MM.1S (cell line): Measurements from ENCODE around the gene CTRL.

Experiments used
- DNase-seq: peaks from one replicate; pipeline ENCODE4 v3.0.0-alpha.2; 2015
- H2AFZ ChIP-seq: fragments of 300-600 bp; sonication (generic); 2 replicates; pipeline ENCODE4 v1.6.0; 2016; ENCODE audit warnings: antibody characterized with exemption, low read length
- H3F3A ChIP-seq: fragments of 300-600 bp; sonication (generic); 2 replicates; pipeline ENCODE4 v1.6.1; 2016; ENCODE audit warnings: mild to moderate bottlenecking, antibody characterized with exemption, low read length, moderate library complexity, mixed read lengths; ENCODE audit not compliant: insufficient read depth
- H3K27ac ChIP-seq: fragments of 300-600 bp; sonication (generic); 2 replicates; pipeline ENCODE4 v1.5.1; 2016; ENCODE audit warnings: mild to moderate bottlenecking, low read length
- H3K27me3 ChIP-seq: fragments of 300-600 bp; sonication (generic); replicated peaks from 2 replicates; pipeline ENCODE4 v1.6.0; 2016; ENCODE audit warnings: low read length; ENCODE audit not compliant: insufficient read depth
- H3K36me3 ChIP-seq: fragments of 300-600 bp; sonication (generic); replicated peaks from 2 replicates; pipeline ENCODE4 v1.6.1; 2016; ENCODE audit warnings: mild to moderate bottlenecking, low read length, mixed read lengths; ENCODE audit not compliant: insufficient read depth
- H3K4me1 ChIP-seq: fragments of 300-600 bp; sonication (generic); 2 replicates; pipeline ENCODE4 v1.6.1; 2016; ENCODE audit warnings: low read length, mixed read lengths
- H3K4me2 ChIP-seq: fragments of 300-600 bp; sonication (generic); 2 replicates; pipeline ENCODE4 v1.6.0; 2016; ENCODE audit warnings: low read depth, low read length
- H3K4me3 ChIP-seq: fragments of 300-600 bp; sonication (generic); 2 replicates; pipeline ENCODE4 v1.5.1; 2016; ENCODE audit warnings: low read length, mixed read lengths
- H3K79me2 ChIP-seq: fragments of 300-600 bp; sonication (generic); 2 replicates; pipeline ENCODE4 v1.6.1; 2016; ENCODE audit warnings: mixed run types, low read length, mixed read lengths
- H3K9ac ChIP-seq: fragments of 300-600 bp; sonication (generic); 2 replicates; pipeline ENCODE4 v1.6.1; 2016; ENCODE audit warnings: low read length, mixed read lengths
- H3K9me2 ChIP-seq: fragments of 300-600 bp; sonication (generic); replicated peaks from 2 replicates; pipeline ENCODE4 v1.6.1; 2016; ENCODE audit warnings: mild to moderate bottlenecking, low read length, mixed read lengths; ENCODE audit not compliant: insufficient read depth
- H3K9me3 ChIP-seq: fragments of 300-600 bp; sonication (generic); replicated peaks from 2 replicates; pipeline ENCODE4 v1.6.1; 2016; ENCODE audit warnings: mild to moderate bottlenecking, low read length, mixed read lengths; ENCODE audit not compliant: insufficient read depth
- H4K20me1 ChIP-seq: fragments of 300-600 bp; sonication (generic); 2 replicates; pipeline ENCODE4 v1.6.1; 2016; ENCODE audit warnings: mild to moderate bottlenecking, low read length, moderate library complexity, mixed read lengths; ENCODE audit not compliant: insufficient read depth
- CTCF ChIP-seq: fragments of 300-600 bp; sonication (generic); IDR thresholded peaks from 2 replicates; pipeline ENCODE4 v1.5.1; 2016; ENCODE audit warnings: antibody characterized with exemption, low read length, mixed read lengths
- EZH2 ChIP-seq: fragments of 300-600 bp; sonication (generic); optimal IDR thresholded peaks from 2 replicates; pipeline ENCODE3; 2017; ENCODE audit warnings: low read depth, mild to moderate bottlenecking, antibody characterized with exemption, low read length, mixed read lengths
- EZH2phosphoT487 ChIP-seq: fragments of 300-600 bp; sonication (generic); IDR thresholded peaks from 2 replicates; pipeline ENCODE4 v1.6.1; 2018; ENCODE audit warnings: antibody characterized with exemption, low read length

Gene CTRL

DNA sequence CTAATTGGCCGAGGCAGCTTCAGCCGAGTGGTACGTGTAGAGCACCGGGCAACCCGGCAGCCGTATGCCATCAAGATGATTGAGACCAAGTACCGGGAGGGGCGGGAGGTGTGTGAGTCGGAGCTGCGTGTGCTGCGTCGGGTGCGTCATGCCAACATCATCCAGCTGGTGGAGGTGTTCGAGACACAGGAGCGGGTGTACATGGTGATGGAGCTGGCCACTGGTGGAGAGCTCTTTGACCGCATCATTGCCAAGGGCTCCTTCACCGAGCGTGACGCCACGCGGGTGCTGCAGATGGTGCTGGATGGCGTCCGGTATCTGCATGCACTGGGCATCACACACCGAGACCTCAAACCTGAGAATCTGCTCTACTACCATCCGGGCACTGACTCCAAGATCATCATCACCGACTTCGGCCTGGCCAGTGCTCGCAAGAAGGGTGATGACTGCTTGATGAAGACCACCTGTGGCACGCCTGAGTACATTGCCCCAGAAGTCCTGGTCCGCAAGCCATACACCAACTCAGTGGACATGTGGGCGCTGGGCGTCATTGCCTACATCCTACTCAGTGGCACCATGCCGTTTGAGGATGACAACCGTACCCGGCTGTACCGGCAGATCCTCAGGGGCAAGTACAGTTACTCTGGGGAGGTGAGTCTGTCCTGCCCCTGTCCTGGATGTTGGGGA lies 22.5 kb downstream of the CTRL start:
- no peak for TF ChIP-seq EZH2phosphoT487
- TF ChIP-seq CTCF = no peak
- no peak for TF ChIP-seq EZH2
- Histone ChIP-seq H3K4me1 (no peaks in the 10 kb centered on the region), H3K4me2 (no peak overlapping the region), H3K4me3 (no peak overlapping the region), H3F3A (no peaks in the 10 kb centered on the region), H2AFZ (no peak overlapping the region), H3K9me3 (no peaks in the 10 kb centered on the region), H3K27ac (no peak overlapping the region), H3K36me3 (no peaks in the 10 kb centered on the region; the same call in 1 of the 2 replicates), H3K79me2 (no peaks in the 10 kb centered on the region), H3K27me3 (no peaks in the 10 kb centered on the region), H4K20me1 (no peaks in the 10 kb centered on the region), H3K9me2 (no peaks in the 10 kb centered on the region), H3K9ac (no peak overlapping the region)
- DNase-seq = no peak

DNA sequence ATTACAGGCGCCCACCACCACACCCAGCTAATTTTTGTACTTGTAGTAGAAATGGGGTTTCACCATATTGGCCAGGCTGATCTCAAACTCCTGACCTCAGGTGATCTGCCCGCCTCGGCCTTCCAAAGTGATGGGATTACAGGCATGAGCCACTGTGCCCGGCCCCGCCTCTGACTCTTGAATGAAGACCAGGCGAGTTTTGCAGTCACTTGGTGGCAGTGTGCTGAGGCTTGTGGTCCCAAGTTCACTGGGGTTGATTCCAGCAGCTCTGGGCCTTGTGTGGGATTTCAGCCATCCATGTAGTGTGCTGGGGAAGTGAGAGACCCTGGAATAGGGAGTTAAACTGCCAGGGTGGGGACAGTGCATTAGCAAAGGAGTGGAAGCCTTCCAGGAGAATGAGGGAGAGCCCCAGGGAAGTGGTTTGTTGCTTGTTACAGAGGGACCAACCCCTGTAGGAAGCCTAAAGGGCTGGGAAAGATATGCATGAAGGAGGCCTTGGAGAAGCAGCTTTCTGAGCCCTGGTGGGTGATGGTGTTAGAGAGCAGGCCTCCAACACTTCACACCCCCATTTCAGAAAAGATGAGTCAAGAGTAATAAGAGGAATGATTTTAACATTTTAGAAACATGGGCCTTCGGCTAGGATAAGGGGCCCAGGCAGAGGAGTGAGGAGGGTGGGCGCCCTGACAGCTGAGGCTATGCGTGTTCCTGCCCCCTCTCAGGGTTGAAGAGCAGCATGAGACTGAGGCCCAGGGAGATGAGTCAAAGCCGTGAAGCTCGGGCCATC lies 24.1 kb downstream of the CTRL start:
- TF ChIP-seq EZH2phosphoT487 (no peak), CTCF (no peak), EZH2 (no peak)
- no peaks in the 10 kb centered on the region for H3K4me1 ChIP-seq
- H3K9me2 ChIP-seq = no peaks in the 10 kb centered on the region
- H3K27me3 ChIP-seq = no peaks in the 10 kb centered on the region
- H2AFZ ChIP-seq = no peak overlapping the region
- H3K79me2 ChIP-seq = no peaks in the 10 kb centered on the region
- no peaks in the 10 kb centered on the region for H3F3A ChIP-seq
- H4K20me1 ChIP-seq = no peaks in the 10 kb centered on the region
- H3K4me2 ChIP-seq = no peak overlapping the region
- H3K9ac ChIP-seq = no peak overlapping the region
- no peak overlapping the region for H3K4me3 ChIP-seq
- H3K36me3 ChIP-seq = no peaks in the 10 kb centered on the region; the same call in 1 of the 2 replicates
- H3K9me3 ChIP-seq = no peaks in the 10 kb centered on the region
- H3K27ac ChIP-seq = no peak overlapping the region
- DNase-seq = no peak

GRCh38 chr16:67902831-67903230 lies 28.8 kb downstream of the CTRL start:
- Histone ChIP-seq H3K36me3 (no peaks in the 10 kb centered on the region), H3F3A (no peaks in the 10 kb centered on the region), H3K79me2 (peaks cover 17% of the 10 kb centered on the region), H3K4me1 (no peaks in the 10 kb centered on the region), H4K20me1 (no peaks in the 10 kb centered on the region), H3K9me3 (no peaks in the 10 kb centered on the region), H3K4me3 (no peak overlapping the region), H3K27ac (no peak overlapping the region), H3K27me3 (no peaks in the 10 kb centered on the region), H3K4me2 (no peak overlapping the region), H3K9ac (no peak overlapping the region), H3K9me2 (no peaks in the 10 kb centered on the region), H2AFZ (no peak overlapping the region)
- TF ChIP-seq EZH2phosphoT487 (no peak), EZH2 (no peak)
- no peak for DNase-seq

- H3K9me2 ChIP-seq = no peaks in the 10 kb centered on the region
- H3K4me2 ChIP-seq = no peak overlapping the region
- H4K20me1 ChIP-seq = no peaks in the 10 kb centered on the region
- no peaks in the 10 kb centered on the region for H3K27me3 ChIP-seq
- H3K36me3 ChIP-seq = no peaks in the 10 kb centered on the region
- no peak overlapping the region for H3K9ac ChIP-seq
- TF ChIP-seq CTCF (no peak), EZH2phosphoT487 (no peak), EZH2 (no peak)
- H2AFZ ChIP-seq = no peak overlapping the region
- H3K9me3 ChIP-seq = no peaks in the 10 kb centered on the region
- peaks cover 26% of the 10 kb centered on the region for H3K79me2 ChIP-seq
- H3K4me1 ChIP-seq = no peaks in the 10 kb centered on the region
- DNase-seq = no peak
- H3K27ac ChIP-seq = no peak overlapping the region
- H3F3A ChIP-seq = no peaks in the 10 kb centered on the region
- H3K4me3 ChIP-seq = no peak overlapping the region
Observed at GRCh38 chr16:67901734-67902133, 29.9 kb downstream of the CTRL start.
